Stimulated activated CD4-positive, alpha-beta T cell treated with anti-CD3 and anti-CD28 coated beads, Interleukin-2, amount 100 ng/mL, for 48 hours (primary cell): ENCODE data around the gene ITSN1.
"Not testable (repeated sequence)": the region's sequence is repeated elsewhere in the genome, so short reads cannot be mapped to it uniquely, and the experiment has no call there.

Experiments used
- DNase-seq, 2 donors: peaks; one replicate each; pipeline ENCODE4 v3.0.0-alpha.2; 2020

The ITSN1 gene

GRCh38 chr21:33651965-33652680, 9.8 kb downstream of the ITSN1 start:
- DNase-seq, result no peak

- DNase-seq, result no peak
Observed at GRCh38 chr21:33654412-33654811, 12.1 kb downstream of the ITSN1 start.

GRCh38 chr21:33655588-33656221, 13.4 kb downstream of the ITSN1 start:
- DNase-seq, result no peak

GRCh38 chr21:33657124-33657820, 15.0 kb downstream of the ITSN1 start:
- DNase-seq, result no peak

- no peak for DNase-seq
Observed at GRCh38 chr21:33658919-33659567, 16.7 kb downstream of the ITSN1 start.

GRCh38 chr21:33659568-33659949, 17.3 kb downstream of the ITSN1 start:
- DNase-seq, result no peak

- no peak for DNase-seq
Observed at GRCh38 chr21:33660406-33660805, 18.1 kb downstream of the ITSN1 start.

GRCh38 chr21:33661146-33661545, 18.8 kb downstream of the ITSN1 start:
- no peak for DNase-seq

- no peak for DNase-seq
Observed at GRCh38 chr21:33662046-33662445, 19.7 kb downstream of the ITSN1 start.

- DNase-seq, result no peak
Observed at GRCh38 chr21:33663241-33663640, 20.9 kb downstream of the ITSN1 start.

GRCh38 chr21:33664135-33664534, 21.8 kb downstream of the ITSN1 start:
- no peak for DNase-seq

GRCh38 chr21:33666153-33666552, 23.9 kb downstream of the ITSN1 start:
- DNase-seq, result no peak

- no peak for DNase-seq
Observed at GRCh38 chr21:33667636-33668035, 25.3 kb downstream of the ITSN1 start.

- DNase-seq, result no peak
Observed at GRCh38 chr21:33668180-33668579, 25.9 kb downstream of the ITSN1 start.

GRCh38 chr21:33668620-33669019, 26.3 kb downstream of the ITSN1 start:
- DNase-seq, result no peak

- DNase-seq, result no peak
Observed at GRCh38 chr21:33670076-33670978, 28.0 kb downstream of the ITSN1 start.

- no peak for DNase-seq
Observed at GRCh38 chr21:33673473-33673872, 31.2 kb downstream of the ITSN1 start.

GRCh38 chr21:33674226-33674625, 31.9 kb downstream of the ITSN1 start:
- no peak for DNase-seq

- DNase-seq, result not testable (repeated sequence)
Observed at GRCh38 chr21:33676666-33677065, 34.4 kb downstream of the ITSN1 start.

GRCh38 chr21:33677450-33677849, 35.1 kb downstream of the ITSN1 start:
- no peak for DNase-seq

GRCh38 chr21:33680870-33681269, 38.6 kb downstream of the ITSN1 start:
- DNase-seq, result no peak

GRCh38 chr21:33682992-33683627, 40.8 kb downstream of the ITSN1 start:
- DNase-seq, result no peak
